Measurements from ENCODE around the gene PSAPL1.

The PSAPL1 gene

GRCh38 chr4:7467471-7467870 is 32.7 kb upstream of the PSAPL1 start:
- TF ChIP-seq, protein P1, sequence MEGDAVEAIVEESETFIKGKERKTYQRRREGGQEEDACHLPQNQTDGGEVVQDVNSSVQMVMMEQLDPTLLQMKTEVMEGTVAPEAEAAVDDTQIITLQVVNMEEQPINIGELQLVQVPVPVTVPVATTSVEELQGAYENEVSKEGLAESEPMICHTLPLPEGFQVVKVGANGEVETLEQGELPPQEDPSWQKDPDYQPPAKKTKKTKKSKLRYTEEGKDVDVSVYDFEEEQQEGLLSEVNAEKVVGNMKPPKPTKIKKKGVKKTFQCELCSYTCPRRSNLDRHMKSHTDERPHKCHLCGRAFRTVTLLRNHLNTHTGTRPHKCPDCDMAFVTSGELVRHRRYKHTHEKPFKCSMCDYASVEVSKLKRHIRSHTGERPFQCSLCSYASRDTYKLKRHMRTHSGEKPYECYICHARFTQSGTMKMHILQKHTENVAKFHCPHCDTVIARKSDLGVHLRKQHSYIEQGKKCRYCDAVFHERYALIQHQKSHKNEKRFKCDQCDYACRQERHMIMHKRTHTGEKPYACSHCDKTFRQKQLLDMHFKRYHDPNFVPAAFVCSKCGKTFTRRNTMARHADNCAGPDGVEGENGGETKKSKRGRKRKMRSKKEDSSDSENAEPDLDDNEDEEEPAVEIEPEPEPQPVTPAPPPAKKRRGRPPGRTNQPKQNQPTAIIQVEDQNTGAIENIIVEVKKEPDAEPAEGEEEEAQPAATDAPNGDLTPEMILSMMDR (conservative IDR thresholded peaks at IDR 0.05; ENCODE audit: control insufficient read depth, insufficient read depth, low read depth, low read length) = no peak
- no peak for DNase-seq (ENCODE audit: low read depth)
- no peak overlapping the region for H3K4me3 ChIP-seq (ENCODE audit: control insufficient read depth, low read depth, low read length)

- DNase-seq (ENCODE audit: low read depth) = no peak
- TF ChIP-seq, protein P1 (conservative IDR thresholded peaks at IDR 0.05; ENCODE audit: control insufficient read depth, insufficient read depth, low read depth, low read length) = no peak
- H3K4me3 ChIP-seq (ENCODE audit: control insufficient read depth, low read depth, low read length) = no peak overlapping the region
Observed at GRCh38 chr4:7466904-7467303, 32.2 kb upstream of the PSAPL1 start.

DNA sequence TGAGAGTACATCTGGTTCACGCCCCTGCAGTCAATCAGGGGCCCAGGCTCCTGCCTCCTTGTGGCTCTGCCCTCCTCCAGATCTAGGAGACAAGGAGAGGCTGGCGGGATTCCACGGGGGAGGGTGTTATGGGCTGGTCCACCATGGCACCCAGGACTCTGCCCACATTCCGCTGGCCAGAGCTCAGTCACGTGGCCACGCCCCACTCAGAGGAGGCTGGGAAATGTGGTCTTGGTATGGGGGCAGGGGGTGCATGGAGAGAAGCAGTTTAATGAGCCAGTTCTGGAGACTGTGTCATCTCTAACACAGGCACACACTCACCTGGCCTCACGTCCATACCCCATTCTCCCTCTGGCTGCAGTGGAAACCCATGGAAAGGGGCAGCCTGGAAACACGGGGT is 31.5 kb upstream of the PSAPL1 start:
- no peak for DNase-seq (ENCODE audit: low read depth)
- TF ChIP-seq, protein P1 (conservative IDR thresholded peaks at IDR 0.05; ENCODE audit: control insufficient read depth, insufficient read depth, low read depth, low read length) = no peak
- no peak overlapping the region for H3K4me3 ChIP-seq (ENCODE audit: control insufficient read depth, low read depth, low read length)

DNA sequence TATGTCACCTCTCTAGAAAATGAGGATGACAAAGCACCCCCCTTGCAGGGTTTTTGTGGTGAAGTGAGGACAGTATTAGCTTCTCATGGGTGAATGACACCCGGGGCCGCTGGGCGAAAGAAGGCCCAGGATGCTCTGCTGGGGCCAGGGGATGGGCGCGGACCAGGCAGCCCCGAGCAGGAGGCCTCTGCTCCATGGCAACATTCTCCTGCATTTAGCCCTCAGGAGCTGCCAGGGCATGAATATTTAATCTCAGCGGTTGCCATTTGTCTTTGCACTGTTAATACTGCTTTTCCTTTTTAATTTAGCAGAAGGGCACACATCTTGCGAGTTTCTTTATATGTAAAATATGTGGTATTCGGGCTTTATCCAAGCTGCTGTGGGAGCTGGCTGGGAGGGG is 30.3 kb upstream of the PSAPL1 start:
- no peak overlapping the region for H3K4me3 ChIP-seq (ENCODE audit: control insufficient read depth, low read depth, low read length)
- no peak for DNase-seq (ENCODE audit: low read depth)
- TF ChIP-seq, protein P1 (conservative IDR thresholded peaks at IDR 0.05; ENCODE audit: control insufficient read depth, insufficient read depth, low read depth, low read length) = no peak

DNA sequence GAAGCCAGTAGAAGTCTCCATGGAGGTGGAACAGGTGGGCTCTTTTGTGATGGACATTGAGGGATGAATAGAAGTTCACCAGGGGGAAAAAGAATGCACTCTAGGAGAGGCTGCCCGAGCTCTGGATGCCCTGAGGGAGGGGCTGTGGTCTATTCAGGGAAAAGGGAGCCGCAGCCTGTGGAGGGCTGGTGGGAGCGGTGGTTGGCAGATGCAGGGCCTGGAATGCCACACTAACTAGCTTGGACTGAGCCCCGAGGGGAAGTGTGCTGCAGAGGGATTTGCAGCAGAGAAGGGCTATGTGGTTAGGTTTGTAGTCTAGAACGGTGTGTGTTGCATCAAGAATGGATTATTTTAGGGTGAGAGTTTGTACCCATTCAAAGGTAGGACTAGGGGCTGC is 29.5 kb upstream of the PSAPL1 start:
- no peak for DNase-seq (ENCODE audit: low read depth)
- TF ChIP-seq, protein P1 (conservative IDR thresholded peaks at IDR 0.05; ENCODE audit: control insufficient read depth, insufficient read depth, low read depth, low read length) = no peak

GRCh38 chr4:7463566-7464258 is 29.0 kb upstream of the PSAPL1 start:
- H3K4me3 ChIP-seq (ENCODE audit: control insufficient read depth, low read depth, low read length) = no peak overlapping the region
- DNase-seq (ENCODE audit: low read depth) = no peak
- TF ChIP-seq, protein P1 (conservative IDR thresholded peaks at IDR 0.05; ENCODE audit: control insufficient read depth, insufficient read depth, low read depth, low read length) = no peak

More for the DNA sequence above, 29.5 kb upstream of the PSAPL1 start:
- no peak overlapping the region for H3K4me3 ChIP-seq (ENCODE audit: control insufficient read depth, low read depth, low read length)
